DMS79 (cell line): Measurements from ENCODE around the gene GPC6.
A peak's percentile ranks its signal among the peaks of the same experiment; 100 is the strongest.

Experiments used
- DNase-seq: peaks from one replicate; lab custom pipeline; 2025; lab: John Stamatoyannopoulos, UW

The GPC6 gene

GRCh38 chr13:94412870-94413597, 1186.4 kb downstream of the GPC6 start:
- no peak for DNase-seq

GRCh38 chr13:94413598-94413944, 1187.0 kb downstream of the GPC6 start:
- DNase-seq = no peak

GRCh38 chr13:94414141-94414540, 1187.5 kb downstream of the GPC6 start:
- DNase-seq = no peak

GRCh38 chr13:94414708-94415107, 1188.1 kb downstream of the GPC6 start:
- DNase-seq = peak; percentile 91

GRCh38 chr13:94415500-94416237, 1189.1 kb downstream of the GPC6 start:
- DNase-seq = peak; percentile 99

DNA sequence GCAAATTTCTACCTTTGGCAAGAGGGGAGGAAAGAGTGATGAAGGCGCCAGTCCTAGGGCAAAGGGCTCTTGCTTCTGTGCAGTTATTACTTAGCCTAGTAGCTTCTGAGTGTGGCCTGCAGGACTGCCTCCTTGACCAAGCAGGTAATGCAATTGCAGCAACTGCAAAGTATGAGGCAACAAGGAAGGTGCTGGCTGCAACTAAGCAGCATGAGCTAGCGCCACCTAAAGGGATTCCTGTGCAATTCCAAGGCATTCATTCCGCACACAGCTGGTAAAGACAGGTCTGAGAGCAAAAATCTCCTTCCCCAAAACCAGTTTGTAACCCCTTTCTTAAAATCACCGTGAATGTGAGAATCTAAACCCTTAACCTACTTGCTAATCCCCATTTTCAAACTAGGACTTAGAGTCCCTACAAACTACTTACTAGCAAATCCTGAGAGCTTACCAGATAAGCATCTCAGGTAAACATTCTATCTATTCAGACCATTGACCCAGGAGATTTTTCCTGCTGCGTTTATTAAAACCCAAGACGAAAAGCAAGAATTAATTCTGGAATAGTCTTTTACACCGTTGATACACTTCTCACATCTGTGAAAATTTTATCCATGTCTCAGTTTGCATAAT, 1190.0 kb downstream of the GPC6 start:
- DNase-seq = peak; percentile 84

DNA sequence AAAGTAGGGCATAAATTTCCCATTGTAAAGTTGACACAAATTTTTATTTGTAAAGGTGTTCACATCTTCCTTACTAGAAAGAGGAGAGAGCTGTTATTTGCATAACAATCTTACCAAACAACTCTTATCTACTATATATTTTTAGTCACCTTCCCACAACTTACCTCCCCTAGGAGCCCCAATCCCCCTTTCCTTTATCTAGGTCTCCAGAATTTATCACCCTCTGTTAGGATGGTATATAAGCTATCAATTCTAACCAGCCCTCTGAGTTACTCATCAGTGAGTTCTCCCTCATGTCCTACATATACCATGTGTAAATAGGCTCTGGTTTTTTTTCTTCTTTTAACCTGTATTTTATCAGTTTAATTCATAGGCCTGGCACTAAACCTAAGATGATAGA, 1190.7 kb downstream of the GPC6 start:
- DNase-seq = no peak

- DNase-seq = no peak
Measured at GRCh38 chr13:94419304-94419924, 1192.8 kb downstream of the GPC6 start.

DNA sequence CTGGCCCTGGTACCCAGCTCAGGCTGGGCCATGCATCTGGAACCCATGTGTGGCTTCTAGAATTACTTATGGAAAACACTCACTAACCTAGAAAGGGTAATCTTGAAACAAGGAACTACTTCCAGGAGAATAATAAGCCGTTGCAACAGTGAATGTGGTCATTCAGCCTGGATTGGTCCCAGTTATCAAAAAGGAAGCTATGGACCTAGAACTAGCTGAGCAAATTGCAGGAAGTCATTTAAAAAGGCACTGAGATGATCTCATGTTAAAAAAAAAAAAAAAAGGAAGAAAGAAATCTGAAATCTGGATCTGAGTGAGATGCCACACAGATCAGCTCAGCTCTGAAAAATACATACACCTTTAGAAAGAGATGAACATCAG, 1193.3 kb downstream of the GPC6 start:
- no peak for DNase-seq

DNA sequence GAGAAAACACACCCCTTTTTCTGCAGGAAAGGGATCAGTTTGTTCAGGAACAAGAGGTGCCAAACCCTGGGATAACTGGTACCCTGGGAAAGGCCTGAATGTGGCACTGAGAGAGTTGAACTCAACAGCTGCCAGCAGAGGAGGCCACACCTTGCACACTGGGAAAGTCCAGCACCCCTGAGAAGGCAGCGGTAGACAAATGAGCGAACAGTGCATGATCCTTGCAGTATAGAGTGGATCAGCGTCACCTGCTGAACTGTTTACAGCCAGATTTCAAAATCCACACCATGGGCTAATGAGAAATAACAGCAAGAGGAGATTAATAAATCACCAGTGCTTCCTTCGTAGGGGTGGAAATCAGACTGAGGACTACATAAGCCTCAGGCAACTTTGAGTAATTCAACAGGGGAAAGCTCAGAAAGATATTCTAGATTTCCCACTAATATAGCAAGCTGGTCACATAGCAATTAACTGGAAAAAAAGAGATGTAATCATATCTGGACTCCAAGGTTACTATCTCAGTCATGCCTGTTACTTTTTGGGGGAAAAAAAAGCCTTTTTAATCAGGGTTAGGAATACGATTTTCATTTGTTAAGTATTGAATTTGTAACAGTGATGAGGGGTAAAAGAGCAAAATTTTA, 1200.8 kb downstream of the GPC6 start:
- DNase-seq = no peak

- DNase-seq = no peak
Measured at GRCh38 chr13:94431574-94431973, 1205.0 kb downstream of the GPC6 start.

- no peak for DNase-seq
Measured at GRCh38 chr13:94431987-94432386, 1205.4 kb downstream of the GPC6 start.

DNA sequence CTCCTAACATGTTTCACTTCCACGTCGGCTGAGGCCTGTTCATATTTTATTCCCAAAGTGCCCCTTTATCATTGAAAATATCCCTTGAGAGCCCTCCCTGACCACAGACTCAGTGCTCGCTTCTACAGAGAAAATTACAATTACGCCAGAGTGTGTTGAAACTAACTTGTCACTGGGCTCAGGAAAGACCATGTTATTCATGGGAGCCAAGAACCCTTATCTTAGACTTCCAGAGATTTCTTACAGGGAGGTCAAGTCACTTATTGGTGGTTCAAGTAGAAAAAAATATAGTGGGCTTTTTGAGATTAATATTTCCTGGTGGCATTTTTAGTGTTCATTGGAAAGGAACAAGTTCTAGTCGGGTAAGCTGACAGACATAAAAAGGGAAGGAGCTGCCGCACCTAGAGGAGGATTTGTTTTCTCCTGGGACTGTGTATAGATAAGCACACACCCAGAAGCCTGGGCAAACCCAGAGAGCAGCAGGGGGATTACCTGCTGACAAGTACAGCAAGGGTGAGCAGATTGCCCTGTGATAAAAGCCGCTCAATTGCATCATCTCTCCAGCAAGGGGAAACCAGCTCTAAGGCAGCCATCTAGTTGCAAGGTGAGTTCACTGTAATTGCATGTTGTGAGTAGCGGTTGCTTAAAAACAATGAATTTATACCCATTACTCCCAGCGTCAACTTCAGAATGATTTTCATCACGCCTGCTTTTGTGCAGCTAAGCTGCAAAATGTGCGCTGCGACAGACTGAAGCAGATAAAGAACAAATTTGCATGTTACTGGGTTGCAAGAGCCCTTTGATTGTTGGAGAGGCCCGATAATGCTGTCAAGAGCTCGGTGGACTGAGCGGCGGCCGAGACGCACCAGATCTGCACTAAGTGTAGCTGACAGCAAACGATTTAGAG, 1206.7 kb downstream of the GPC6 start:
- DNase-seq = peak; percentile 83

GRCh38 chr13:94435604-94436226, 1209.1 kb downstream of the GPC6 start:
- DNase-seq = peak; percentile 61

- DNase-seq = no peak
Measured at GRCh38 chr13:94444826-94445225, 1218.2 kb downstream of the GPC6 start.

- no peak for DNase-seq
Measured at GRCh38 chr13:94454334-94454733, 1227.7 kb downstream of the GPC6 start.

GRCh38 chr13:94454906-94455305, 1228.3 kb downstream of the GPC6 start:
- DNase-seq = no peak

DNA sequence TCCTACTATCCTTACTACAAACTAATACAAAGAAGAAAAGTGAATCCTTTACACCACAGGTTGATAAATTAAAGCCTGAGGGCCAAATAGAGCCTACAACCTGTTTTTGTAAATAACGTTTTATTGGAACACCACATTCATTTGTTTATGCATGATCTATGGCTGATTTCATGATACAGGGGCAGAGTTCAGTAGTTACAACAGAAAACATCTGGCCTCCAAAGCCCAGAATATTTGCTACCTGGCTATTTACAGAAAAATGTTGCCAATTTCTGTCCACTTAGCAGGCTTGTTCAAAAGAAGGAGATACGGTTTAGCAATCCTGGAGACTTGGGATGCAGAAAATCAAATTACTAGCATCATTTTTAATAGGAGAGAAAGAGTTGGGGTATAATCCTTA, 1228.8 kb downstream of the GPC6 start:
- no peak for DNase-seq
